Testis (tissue), 2 donors: Measurements from ENCODE around the gene AFF1.

ENCODE experiments used
- CTCF ChIP-seq, 3 experiments: fragments of 450-650 bp in 2 of 3; fragments of 200-600 bp in 1 of 3; sonication (generic) in 1 of 3; IDR thresholded peaks; one replicate each; pipeline ENCODE4 v1.5.1; 2016 to 2019; ENCODE audit warnings: antibody characterized with exemption in 3 of 3, mild to moderate bottlenecking in 2 of 3, moderate library complexity in 1 of 3
- POLR2A ChIP-seq: fragments of 450-650 bp; IDR thresholded peaks from one replicate; pipeline ENCODE4 v1.6.1; 2017; ENCODE audit warnings: antibody characterized with exemption, mild to moderate bottlenecking, moderate library complexity

GRCh38 chr4:87029356-87029755 lies 94.5 kb downstream of the AFF1 start:
- no peak for TF ChIP-seq CTCF (IDR thresholded peaks at IDR 0.05)
- no peak for TF ChIP-seq POLR2A
